H1 (cell line): Measurements from ENCODE around the gene MCF2L2. TPM values are rescaled to one million over a fixed set of nuclear protein-coding genes. Genes with fewer than 3 reads are reported as not detected.

Source experiments
- CTCF ChIA-PET: fragments of 300-600 bp; sonication (Branson Sonifier 250); formaldehyde crosslinking; loops from one replicate; lab custom pipeline; 2021; ENCODE audit not compliant: partially characterized antibody; lab: Charles Lee
- POLR2A ChIA-PET: fragments of 300-600 bp; sonication (Branson Sonifier 250); formaldehyde crosslinking; loops from one replicate; lab custom pipeline; 2021; ENCODE audit warnings: inconsistent platforms; ENCODE audit not compliant: partially characterized antibody; lab: Charles Lee
- DNase-seq, 2 experiments: peaks; one replicate each; pipeline versions ENCODE4 v3.0.0 to v3.0.0-alpha.2; 2010 to 2022; ENCODE audit warnings: low spot score in 2 of 2, low read depth in 1 of 2, mixed read lengths in 1 of 2
- FAIRE-seq: peaks from 2 replicates; lab custom pipeline; 2011; peaks lifted over from hg19 to GRCh38; lab: Jason Lieb, UNC
- H2AFZ ChIP-seq: 2 replicates; pipeline ENCODE4 v1.8.1; 2012; ENCODE audit warnings: low read length, inconsistent platforms
- H2AK5ac ChIP-seq: 2 replicates; pipeline ENCODE4 v1.6.1; 2013; ENCODE audit warnings: low read depth, low read length
- H2BK120ac ChIP-seq: replicated peaks from 2 replicates; pipeline ENCODE3; 2013; ENCODE audit warnings: low read depth, low read length, inconsistent platforms
- H2BK12ac ChIP-seq: 2 replicates; pipeline ENCODE4 v1.6.1; 2013; ENCODE audit warnings: low read depth, low read length
- H2BK15ac ChIP-seq: 2 replicates; pipeline ENCODE4 v1.6.1; 2013; ENCODE audit warnings: low read length
- H2BK20ac ChIP-seq: 2 replicates; pipeline ENCODE4 v1.6.1; 2013; ENCODE audit warnings: low read length
- H2BK5ac ChIP-seq: 2 replicates; pipeline ENCODE4 v1.6.1; 2013; ENCODE audit warnings: low read depth, low read length
- H3K14ac ChIP-seq: 2 replicates; pipeline ENCODE4 v1.6.1; 2013; ENCODE audit warnings: inconsistent platforms; ENCODE audit not compliant: insufficient read length
- H3K18ac ChIP-seq: 2 replicates; pipeline ENCODE4 v1.6.1; 2013; ENCODE audit warnings: low read length; ENCODE audit errors: extremely low read depth
- H3K23ac ChIP-seq: 2 replicates; pipeline ENCODE4 v1.6.1; 2013; ENCODE audit warnings: inconsistent platforms; ENCODE audit not compliant: insufficient read length
- H3K23me2 ChIP-seq: 2 replicates; pipeline ENCODE4 v1.6.1; 2013; ENCODE audit warnings: low read depth, low read length
- H3K27ac ChIP-seq: 2 replicates; pipeline ENCODE4 v1.6.1; 2011; ENCODE audit warnings: low read depth, low read length, inconsistent platforms
- H3K27me3 ChIP-seq, 4 experiments: replicated peaks in 1 of 4; 1 replicate in 1 of 4; 2 replicates in 3 of 4; pipeline versions ENCODE4 v1.6.1 to v1.8.1; 2011 to 2013; ENCODE audit warnings: low read length in 3 of 4, mild to moderate bottlenecking in 3 of 4, inconsistent platforms in 2 of 4, mixed read lengths in 2 of 4, moderate library complexity in 1 of 4; ENCODE audit not compliant: control insufficient read depth in 3 of 4, insufficient read depth in 3 of 4; ENCODE audit errors: extremely low read depth in 1 of 4
- H3K36me3 ChIP-seq, 4 experiments: 2 replicates each; pipeline versions ENCODE4 v1.6.1 to v1.8.1; 2011 to 2013; ENCODE audit warnings: mild to moderate bottlenecking in 4 of 4, low read length in 3 of 4, moderate library complexity in 2 of 4, control low read depth in 1 of 4, inconsistent platforms in 1 of 4; ENCODE audit not compliant: insufficient read depth in 4 of 4, control insufficient read depth in 2 of 4
- H3K4ac ChIP-seq: replicated peaks from 2 replicates; pipeline ENCODE3; 2013; ENCODE audit warnings: low read length, low read depth, mixed read lengths, inconsistent platforms; ENCODE audit not compliant: insufficient read length
- H3K4me1 ChIP-seq, 4 experiments: replicated peaks in 1 of 4; 1 replicate in 1 of 4; 2 replicates in 3 of 4; pipeline versions ENCODE4 v1.6.1 to v1.8.1; 2011 to 2013; ENCODE audit warnings: low read length in 3 of 4, inconsistent platforms in 2 of 4, mixed read lengths in 1 of 4; ENCODE audit not compliant: insufficient read depth in 4 of 4, control insufficient read depth in 3 of 4
- H3K4me2 ChIP-seq, 2 experiments: 2 replicates each; pipeline versions ENCODE4 v1.6.1 to v1.8.1; 2011 to 2013; ENCODE audit warnings: low read depth in 2 of 2, low read length in 2 of 2, control low read depth in 1 of 2, inconsistent platforms in 1 of 2, mild to moderate bottlenecking in 1 of 2; ENCODE audit not compliant: insufficient read depth in 1 of 2
- H3K4me3 ChIP-seq, 4 experiments: fragments of 200-600, 300-600 bp in 1 of 4; sonication (generic), shearing (Covaris generic), sonication (Bioruptor Twin) in 1 of 4; 2 replicates each; pipeline versions ENCODE4 v1.5.1 to v1.8.1; 2011 to 2016; ENCODE audit warnings: low read length in 4 of 4, low read depth in 3 of 4, control low read depth in 2 of 4, inconsistent platforms in 2 of 4, mild to moderate bottlenecking in 2 of 4, mixed read lengths in 1 of 4, moderate library complexity in 1 of 4; ENCODE audit not compliant: insufficient read depth in 2 of 4; ENCODE audit errors: extremely low read depth in 1 of 4
- H3K56ac ChIP-seq: replicated peaks from 2 replicates; pipeline ENCODE3; 2013; ENCODE audit warnings: low read depth, mild to moderate bottlenecking, mixed read lengths, low read length, inconsistent platforms; ENCODE audit not compliant: insufficient read length
- H3K79me1 ChIP-seq: 2 replicates; pipeline ENCODE4 v1.6.1; 2013; ENCODE audit warnings: low read depth, low read length, control low read depth
- H3K79me2 ChIP-seq, 2 experiments: 2 replicates each; pipeline versions ENCODE4 v1.6.1 to v1.8.1; 2012 to 2013; ENCODE audit warnings: low read length in 2 of 2, mild to moderate bottlenecking in 2 of 2, inconsistent platforms in 1 of 2; ENCODE audit not compliant: insufficient read depth in 2 of 2, control insufficient read depth in 1 of 2
- H3K9ac ChIP-seq, 4 experiments: replicated peaks in 1 of 4; 1 replicate in 1 of 4; 2 replicates in 3 of 4; pipeline versions ENCODE4 v1.6.1 to v1.8.1; 2011 to 2013; ENCODE audit warnings: low read depth in 3 of 4, low read length in 3 of 4, control low read depth in 2 of 4, mild to moderate bottlenecking in 2 of 4, moderate library complexity in 2 of 4, inconsistent platforms in 1 of 4; ENCODE audit errors: extremely low read depth in 1 of 4
- H3K9me3 ChIP-seq, 2 experiments: 2 replicates each; pipeline versions ENCODE4 v1.6.1 to v1.8.1; 2012 to 2013; ENCODE audit warnings: mild to moderate bottlenecking in 2 of 2, moderate library complexity in 2 of 2, control low read depth in 1 of 2, inconsistent platforms in 1 of 2, low read depth in 1 of 2, low read length in 1 of 2, mixed read lengths in 1 of 2; ENCODE audit not compliant: insufficient read depth in 2 of 2
- H4K20me1 ChIP-seq, 2 experiments: replicated peaks in 1 of 2; 2 replicates each; pipeline versions ENCODE3 to v1.8.1; 2011 to 2013; ENCODE audit warnings: inconsistent platforms in 2 of 2, low read length in 2 of 2, mild to moderate bottlenecking in 1 of 2; ENCODE audit not compliant: insufficient read depth in 2 of 2, control insufficient read depth in 1 of 2
- H4K5ac ChIP-seq: 2 replicates; pipeline ENCODE4 v1.6.1; 2013; ENCODE audit warnings: low read length, low read depth, mixed read lengths, inconsistent platforms; ENCODE audit not compliant: insufficient read length
- H4K8ac ChIP-seq: 2 replicates; pipeline ENCODE4 v1.8.0; 2013; ENCODE audit warnings: mild to moderate bottlenecking, moderate library complexity, low read length, inconsistent platforms; ENCODE audit not compliant: insufficient read depth; ENCODE audit errors: extremely low read depth
- H4K91ac ChIP-seq: replicated peaks from 2 replicates; pipeline ENCODE3; 2013; ENCODE audit warnings: low read length, mixed read lengths, inconsistent platforms; ENCODE audit not compliant: insufficient read length
- ASH2L ChIP-seq: fragments of 200-600, 300-600 bp; sonication (generic); IDR thresholded peaks from one replicate; pipeline ENCODE4 v1.7.1; 2017; ENCODE audit warnings: low read length
- BCL11A ChIP-seq, 2 experiments: IDR thresholded peaks; one replicate each; pipeline ENCODE4 v1.6.1; 2011; ENCODE audit warnings: low read depth in 2 of 2, low read length in 2 of 2, mild to moderate bottlenecking in 2 of 2
- BRCA1 ChIP-seq: IDR thresholded peaks from 2 replicates; pipeline ENCODE4 v1.6.1; 2012; ENCODE audit warnings: low read depth, low read length, improper control_type of control experiment
- CBX5 ChIP-seq: fragments of 300-800, 300-1000 bp; sonication (generic); IDR thresholded peaks from 2 replicates; pipeline ENCODE4 v1.7.1; 2016; ENCODE audit warnings: antibody characterized with exemption, low read length, low read depth
- EZH2 ChIP-seq: fragments of 200-600 bp; sonication (generic); IDR thresholded peaks from 2 replicates; pipeline ENCODE4 v1.7.1; 2012; ENCODE audit warnings: low read depth, mild to moderate bottlenecking, moderate library complexity, low read length, inconsistent platforms; ENCODE audit not compliant: severe bottlenecking
- KDM1A ChIP-seq: fragments of 200-600, 300-600 bp; sonication (generic); IDR thresholded peaks from 2 replicates; pipeline ENCODE4 v1.7.1; 2016; ENCODE audit warnings: mild to moderate bottlenecking, low read length, borderline replicate concordance
- POLR2AphosphoS5 ChIP-seq: IDR thresholded peaks from 2 replicates; pipeline ENCODE4 v1.6.1; 2011; ENCODE audit warnings: low read depth, low read length
- RXRA ChIP-seq: IDR thresholded peaks from 2 replicates; pipeline ENCODE4 v1.6.1; 2011; ENCODE audit warnings: low read depth, mild to moderate bottlenecking, low read length, moderate library complexity; ENCODE audit not compliant: insufficient read depth
- SP1 ChIP-seq: IDR thresholded peaks from 2 replicates; pipeline ENCODE4 v1.6.1; 2011; ENCODE audit warnings: low read depth, low read length
- YY1 ChIP-seq: IDR thresholded peaks from 2 replicates; pipeline ENCODE4 v1.6.1; 2011; ENCODE audit warnings: low read depth, mild to moderate bottlenecking, low read length
- WGBS, 2 experiments: shearing (Covaris generic) in 1 of 2; methylation state at CpG; one replicate each; pipeline versions ENCODE4 v1.1.6 to v1.1.7; 2013 to 2015; ENCODE audit warnings: low lambda C conversion rate in 2 of 2, mixed read lengths in 2 of 2, inconsistent platforms in 1 of 2, low coverage in 1 of 2, missing lambda C conversion rate in 1 of 2; ENCODE audit not compliant: insufficient replicate concordance in 2 of 2, insufficient coverage in 1 of 2, insufficient read length in 1 of 2; ENCODE audit errors: extremely low coverage in 1 of 2, missing lambda C conversion rate in 1 of 2; 5-methylcytosine and 5-hydroxymethylcytosine counted together
- polyA plus RNA-seq, 7 experiments: library from polyadenylated mRNA; depleted of rRNA in 3 of 7; stranded (reverse) in 5 of 7; unstranded in 2 of 7; fragments of >200 nt in 5 of 7; fragments of 200-250 nt in 2 of 7; gene quantifications; 1 replicate in 5 of 7; 2 replicates in 1 of 7; 4 replicates in 1 of 7; pipeline versions ENCODE4 v1.2.1 to v1.2.3, GENCODE V29; 2011 to 2013; ENCODE audit warnings: missing spikeins in 2 of 7, mixed read lengths in 2 of 7
- total RNA-seq: library from RNA; stranded (reverse); fragmentation: NEBNext Ultra II Directional; extraction: Animal tissue kit (Norgen Biotek cat#: 25700); gene quantifications from 2 replicates; pipeline ENCODE4 v1.2.1, GENCODE V29; 2021
- TF ChIP-seq, protein P1 (sequence below): IDR thresholded peaks from 2 replicates; pipeline ENCODE4 v1.6.1; 2012; ENCODE audit warnings: inconsistent platforms

MCF2L2 gene
- total and polyA plus RNA-seq, 2 of the 8 experiments (the other 6 are each of a cell fraction or from before 2014, with no cell fraction given): 4.1 to 13.7 TPM

DNA sequence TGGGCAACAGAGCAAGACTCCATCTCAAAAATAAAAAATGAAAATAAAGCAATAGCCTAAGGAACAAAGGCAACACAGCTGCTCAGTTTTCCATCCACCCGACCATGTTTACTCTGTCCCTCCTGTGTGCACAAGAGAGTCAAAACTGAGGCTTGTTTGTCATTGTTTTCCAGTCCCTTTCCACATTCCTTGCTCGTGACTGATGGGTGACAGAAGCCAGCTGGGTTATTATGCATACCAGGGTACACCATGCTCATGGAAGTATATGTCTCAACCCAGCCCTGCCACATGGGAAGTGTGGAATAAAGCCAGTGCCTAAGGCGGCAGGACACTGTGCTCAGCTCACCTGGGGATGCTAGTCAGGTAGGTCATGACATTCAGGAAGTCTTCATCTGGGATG lies 49.5 kb downstream of the MCF2L2 start:
- Histone ChIP-seq H3K79me2 (no peaks in the 10 kb centered on the region), H3K18ac (no peak overlapping the region), H3K4me3 (no peak overlapping the region), H3K79me1 (no peaks in the 10 kb centered on the region), H3K23ac (no peak overlapping the region), H3K9ac (no peak overlapping the region), H2BK20ac (no peak overlapping the region), H3K27me3 (no peaks in the 10 kb centered on the region), H3K4me2 (no peak overlapping the region), H3K4me1 (peaks cover 0 to 2% (median 1%) of the 10 kb centered on the region in 4 experiments; a peak in 3 of 7 replicates), H3K14ac (no peak overlapping the region), H3K9me3 (no peaks in the 10 kb centered on the region), H4K8ac (no peak overlapping the region), H2BK120ac (no peak overlapping the region), H3K56ac (no peak overlapping the region), H2AK5ac (no peak overlapping the region), H4K20me1 (peaks cover 0 to 2% of the 10 kb centered on the region in 2 experiments), H3K23me2 (no peaks in the 10 kb centered on the region), H4K91ac (no peak overlapping the region), H3K36me3 (peaks cover 0 to 3% (median 1%) of the 10 kb centered on the region in 4 experiments; a peak in 3 of 8 replicates), H3K4ac (no peak overlapping the region), H2BK15ac (no peak overlapping the region), H3K27ac (no peak overlapping the region), H2BK5ac (no peak overlapping the region), H2AFZ (no peak overlapping the region), H4K5ac (no peak overlapping the region), H2BK12ac (no peak overlapping the region)
- ChIA-PET CTCF (interaction anchor here (0.6 to 9.3 kb wide), 4 partner anchors 11 to 194 kb away, joined by 3 to 222 read pairs (median 5); no protein-coding TSS in a partner anchor), POLR2A (no interaction called here)
- FAIRE-seq (no peak), DNase-seq (no peak)
- TF ChIP-seq RXRA: no peak
- no peak for TF ChIP-seq BRCA1
- no peak for TF ChIP-seq KDM1A
- no peak for TF ChIP-seq EZH2
- TF ChIP-seq BCL11A (IDR thresholded peaks at IDR 0.05; ENCODE audit: low read depth in 2 of 2, low read length in 2 of 2): no peak
- TF ChIP-seq CBX5: no peak
- no peak for TF ChIP-seq POLR2AphosphoS5
- TF ChIP-seq SP1: no peak
- no peak for TF ChIP-seq YY1
- no peak for TF ChIP-seq ASH2L
- TF ChIP-seq, protein P1, sequence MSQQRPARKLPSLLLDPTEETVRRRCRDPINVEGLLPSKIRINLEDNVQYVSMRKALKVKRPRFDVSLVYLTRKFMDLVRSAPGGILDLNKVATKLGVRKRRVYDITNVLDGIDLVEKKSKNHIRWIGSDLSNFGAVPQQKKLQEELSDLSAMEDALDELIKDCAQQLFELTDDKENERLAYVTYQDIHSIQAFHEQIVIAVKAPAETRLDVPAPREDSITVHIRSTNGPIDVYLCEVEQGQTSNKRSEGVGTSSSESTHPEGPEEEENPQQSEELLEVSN: no peak
- 86% methylated on average over 3 of the region's 3 CpGs; no CpG with 5 or more reads in 1 of the 2 experiments for WGBS, 2 experiments
